Activated CD8-positive, alpha-beta memory T cell treated with anti-CD3 and anti-CD28 coated beads for 36 hours (primary cell): ENCODE measurements around the gene MAD1L1. TPM values are rescaled to one million over a fixed set of nuclear protein-coding genes. Genes with fewer than 3 reads are reported as not detected.

Experiments
- CTCF ChIA-PET: fragments of 350-600 bp; sonication (Branson Sonifier 250); formaldehyde crosslinking; loops from one replicate; lab custom pipeline; 2021; ENCODE audit warnings: antibody characterized with exemption; lab: Charles Lee
- POLR2A ChIA-PET: fragments of 350-600 bp; sonication (Branson Sonifier 250); formaldehyde crosslinking; loops from one replicate; lab custom pipeline; 2021; ENCODE audit warnings: antibody characterized with exemption; lab: Charles Lee
- total RNA-seq, 2 experiments: library from RNA; stranded (reverse); gene quantifications; one replicate each; pipeline ENCODE4 v1.2.3, GENCODE V29; 2021

The MAD1L1 gene
- total RNA-seq, 2 experiments from 2014 or later, result 39.4 to 40.8 TPM

- ChIA-PET CTCF (interaction anchor here (1.0 to 1.2 kb wide), 2 partner anchors 101 to 107 kb away, joined by 3 to 4 read pairs; partner anchors contain the start of gene EIF3B), POLR2A (no interaction called here)
These were observed 14.6 kb upstream of the MAD1L1 start for GRCh38 chr7:2247141-2247995.

GRCh38 chr7:2245883-2246675, 13.3 kb upstream of the MAD1L1 start:
- CTCF ChIA-PET, result no interaction called here
- POLR2A ChIA-PET, result no interaction called here

- POLR2A ChIA-PET, result interaction anchor here (1.1 kb wide), 1 partner anchor 15 kb away, joined by 3 read pairs; no protein-coding TSS in a partner anchor
- CTCF ChIA-PET, result no interaction called here
These were observed 11.8 kb upstream of the MAD1L1 start for GRCh38 chr7:2244404-2244995.

- POLR2A ChIA-PET, result no interaction called here
- CTCF ChIA-PET, result interaction anchor here (2.4 kb wide), 1 partner anchor 104 kb away, joined by 7 read pairs; no protein-coding TSS in a partner anchor
These were observed 10.7 kb upstream of the MAD1L1 start for GRCh38 chr7:2243458-2243857.

- ChIA-PET CTCF (interaction anchor here (0.9 to 2.4 kb wide), 3 partner anchors 18 to 105 kb away, joined by 3 to 7 read pairs (median 3); no protein-coding TSS in a partner anchor), POLR2A (no interaction called here)
These were observed 10.0 kb upstream of the MAD1L1 start for GRCh38 chr7:2242541-2243429.

GRCh38 chr7:2241580-2242540, 9.1 kb upstream of the MAD1L1 start, which contains the start of the genes MRM2 and NUDT1:
Gene MRM2 (minus strand): TSS chr7:2242205. CDS start chr7:2242169, 36 bp downstream.
Gene NUDT1 (plus strand): TSS chr7:2242226. CDS start chr7:2244575, 2,349 bp downstream.
- POLR2A ChIA-PET, result interaction anchor here (2.0 kb wide), 1 partner anchor 10 kb away, joined by 9 read pairs; the partner anchor contains the start of gene MAD1L1
- CTCF ChIA-PET, result interaction anchor here (0.9 to 2.4 kb wide), 4 partner anchors 19 to 112 kb away, joined by 3 to 7 read pairs (median 4); no protein-coding TSS in a partner anchor

- ChIA-PET CTCF (no interaction called here), POLR2A (interaction anchor here (0.6 kb wide), 1 partner anchor 616 kb away, joined by 7 read pairs; no protein-coding TSS in a partner anchor)
These were observed 6.5 kb upstream of the MAD1L1 start for GRCh38 chr7:2239242-2239641.

- ChIA-PET CTCF (no interaction called here), POLR2A (no interaction called here)
These were observed 4.4 kb upstream of the MAD1L1 start for GRCh38 chr7:2237109-2237602.

GRCh38 chr7:2233926-2234325, 1.2 kb upstream of the MAD1L1 start:
- ChIA-PET CTCF (no interaction called here), POLR2A (no interaction called here)

- POLR2A ChIA-PET, result interaction anchor here (1.3 to 1.5 kb wide), 2 partner anchors 9 to 122 kb away, joined by 5 to 9 read pairs; partner anchors contain the start of gene EIF3B
- CTCF ChIA-PET, result no interaction called here
These were observed 566 bp downstream of the MAD1L1 start for GRCh38 chr7:2231992-2232765.

GRCh38 chr7:2230882-2231281, 1.9 kb downstream of the MAD1L1 start:
- CTCF ChIA-PET, result no interaction called here
- POLR2A ChIA-PET, result no interaction called here

- CTCF ChIA-PET, result no interaction called here
- POLR2A ChIA-PET, result no interaction called here
These were observed 2.5 kb downstream of the MAD1L1 start for GRCh38 chr7:2230226-2230625.

GRCh38 chr7:2229467-2229866, 3.3 kb downstream of the MAD1L1 start:
- POLR2A ChIA-PET, result no interaction called here
- CTCF ChIA-PET, result no interaction called here

- CTCF ChIA-PET, result no interaction called here
- POLR2A ChIA-PET, result no interaction called here
These were observed 3.8 kb downstream of the MAD1L1 start for GRCh38 chr7:2228921-2229320.

- ChIA-PET CTCF (interaction anchor here (0.5 kb wide), 1 partner anchor 80 kb away, joined by 3 read pairs; no protein-coding TSS in a partner anchor), POLR2A (no interaction called here)
These were observed 5.0 kb downstream of the MAD1L1 start for GRCh38 chr7:2227699-2228098.

GRCh38 chr7:2225830-2226229, 6.9 kb downstream of the MAD1L1 start:
- ChIA-PET POLR2A (no interaction called here), CTCF (no interaction called here)
